GM12892 (cell line): ENCODE results near the gene GNPTG.

Experiments
- POLR2A ChIP-seq: IDR thresholded peaks from 2 replicates; pipeline ENCODE4 v1.6.1; 2011; ENCODE audit warnings: low read depth, low read length, control low read depth
- POLR2AphosphoS5 ChIP-seq: IDR thresholded peaks from 2 replicates; pipeline ENCODE4 v1.6.1; 2011; ENCODE audit warnings: low read depth, low read length, control low read depth

DNA sequence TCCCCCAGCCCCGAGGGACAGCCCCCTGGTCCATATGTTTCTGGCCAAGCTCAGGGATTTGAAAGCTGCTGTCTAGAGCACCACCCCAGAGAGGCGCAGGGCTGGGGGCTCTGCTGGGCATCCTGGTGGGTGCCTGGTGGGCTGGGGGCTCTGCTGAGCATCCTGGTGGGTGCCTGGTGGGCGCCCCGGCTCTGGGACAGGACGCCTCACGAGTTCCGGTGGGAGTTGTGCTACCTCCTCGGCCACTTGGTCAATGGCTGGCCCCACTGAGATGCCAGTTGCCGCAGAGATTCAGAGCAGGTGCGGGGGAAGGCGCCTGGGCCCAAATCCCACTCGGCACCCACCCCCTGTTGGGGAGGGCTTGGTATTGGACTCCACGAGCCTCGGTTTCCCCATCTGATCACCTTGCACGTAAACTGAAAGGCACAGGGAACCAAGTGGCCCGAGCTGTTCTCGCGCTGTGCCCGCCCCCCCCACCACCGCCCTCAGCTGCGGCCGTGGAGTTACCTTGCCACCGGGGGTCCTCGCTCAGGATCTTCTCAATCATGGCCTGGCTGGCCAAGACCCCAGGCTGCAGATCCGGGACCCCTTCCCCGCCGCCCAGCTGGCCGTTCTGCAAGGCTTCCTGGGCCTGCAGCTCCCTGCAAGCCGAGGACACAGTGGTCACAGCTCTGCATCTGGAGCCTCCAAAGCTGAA is 49.5 kb downstream of the GNPTG start:
- no peak for TF ChIP-seq POLR2A
- no peak for TF ChIP-seq POLR2AphosphoS5
